ENCODE measurements around the gene TYK2.

Gene TYK2

GRCh38 chr19:10395917-10396316, 15.5 kb upstream of the TYK2 start (continued):
- TF ChIP-seq ZNF302 (tag by site-specific recombination; IDR thresholded peaks at IDR 0.05; ENCODE audit: low read depth) = no peak
- no peak for TF ChIP-seq PATZ1 (tag by site-specific recombination; IDR thresholded peaks at IDR 0.05)
- TF ChIP-seq ZNF768 (tag by site-specific recombination; IDR thresholded peaks at IDR 0.05) = no peak
- no peak for TF ChIP-seq ZSCAN23 (tag by site-specific recombination; IDR thresholded peaks at IDR 0.05)
- TF ChIP-seq ZNF585B (tag by site-specific recombination; IDR thresholded peaks at IDR 0.05) = no peak
- TF ChIP-seq GLI2 (tag by site-specific recombination; IDR thresholded peaks at IDR 0.05; ENCODE audit: borderline replicate concordance, low read depth) = no peak
- TF ChIP-seq ZNF692 (tag by site-specific recombination; IDR thresholded peaks at IDR 0.05) = no peak

GRCh38 chr19:10395436-10395835, 15.1 kb upstream of the TYK2 start:
- TF ChIP-seq ZNF623 (tag by site-specific recombination; IDR thresholded peaks at IDR 0.05) (no peak), KLF17 (tag by site-specific recombination; IDR thresholded peaks at IDR 0.05) (no peak), ZNF37A (tag by site-specific recombination; IDR thresholded peaks at IDR 0.05) (no peak), ZNF555 (tag by site-specific recombination; conservative IDR thresholded peaks at IDR 0.05) (no peak)
- Histone ChIP-seq H3K27ac (ENCODE audit: extremely low read depth, low read depth, low read length) (no peak overlapping the region), H3K4me1 (ENCODE audit: control insufficient read depth, insufficient read depth, low read length) (no peaks in the 10 kb centered on the region), H3K36me3 (ENCODE audit: control insufficient read depth in 2 of 2, insufficient read depth in 1 of 2, low read length in 2 of 2) (peaks cover 15 to 82% of the 10 kb centered on the region in 2 experiments; a peak in 2 of 3 replicates), H3K4me3 (ENCODE audit: low read depth, low read length) (no peak overlapping the region), H3K9me3 (ENCODE audit: control insufficient read depth, insufficient read depth, low read depth, low read length) (no peaks in the 10 kb centered on the region)
- POLR2A ChIA-PET = interaction anchor here (3.1 kb wide), 1 partner anchor 15 kb away, joined by 11 read pairs; the partner anchor contains the start of gene TYK2
- CTCF ChIA-PET = interaction anchor here (1.1 to 2.7 kb wide), 2 partner anchors 124 to 137 kb away, joined by 4 to 6 read pairs; partner anchors contain the start of gene ICAM1

- Histone ChIP-seq H3K9me3 (ENCODE audit: control insufficient read depth, insufficient read depth, low read depth, low read length) (no peaks in the 10 kb centered on the region), H3K27ac (ENCODE audit: extremely low read depth, low read depth, low read length) (no peak overlapping the region), H3K4me3 (ENCODE audit: low read depth, low read length) (no peak overlapping the region), H3K36me3 (ENCODE audit: control insufficient read depth in 2 of 2, insufficient read depth in 1 of 2, low read length in 2 of 2) (peaks cover 15 to 80% of the 10 kb centered on the region in 2 experiments; a peak in 2 of 3 replicates), H3K4me1 (ENCODE audit: control insufficient read depth, insufficient read depth, low read length) (no peaks in the 10 kb centered on the region)
- POLR2A ChIA-PET = interaction anchor here (3.1 kb wide), 1 partner anchor 15 kb away, joined by 11 read pairs; the partner anchor contains the start of gene TYK2
- TF ChIP-seq HOXA7 (CRISPR knock-in tag; IDR thresholded peaks at IDR 0.05; ENCODE audit: borderline replicate concordance) = no peak
- TF ChIP-seq IKZF3 (tag by site-specific recombination; IDR thresholded peaks at IDR 0.05) = no peak
- peak; percentile 100 for TF ChIP-seq ZNF391 (tag by site-specific recombination; IDR thresholded peaks at IDR 0.05; ENCODE audit: borderline replicate concordance, low read depth)
- TF ChIP-seq ZBTB8A (tag by site-specific recombination; IDR thresholded peaks at IDR 0.05) = no peak
- TF ChIP-seq BCL11A (tag by site-specific recombination; IDR thresholded peaks at IDR 0.05; ENCODE audit: low read depth) = no peak
- TF ChIP-seq ZSCAN23 (tag by site-specific recombination; IDR thresholded peaks at IDR 0.05) = no peak
- no peak for TF ChIP-seq ZNF18 (tag by site-specific recombination; IDR thresholded peaks at IDR 0.05)
- CTCF ChIA-PET = interaction anchor here (1.6 to 5.0 kb wide), 2 partner anchors 126 to 145 kb away, joined by 4 to 90 read pairs; partner anchors contain the start of gene ICAM1
These were observed 14.6 kb upstream of the TYK2 start for GRCh38 chr19:10395003-10395402.

Measured in HEK293 (cell line).